Renal cortex interstitium (tissue), 11 donors: ENCODE measurements around the gene CCDC121. TPM values are rescaled to one million over a fixed set of nuclear protein-coding genes. Genes with fewer than 3 reads are reported as not detected.

ENCODE experiments used
- DNase-seq, 11 donors: peaks; one replicate each; pipeline ENCODE4 v3.0.0-alpha.2; 2013; ENCODE audit warnings: low read depth in 9 of 11, low spot score in 4 of 11; ENCODE audit errors: extremely low read depth in 1 of 11
- polyA plus RNA-seq, 3 donors: library from polyadenylated mRNA; unstranded; fragments of 120-200 nt; gene quantifications; one replicate each; pipeline ENCODE4 v1.2.1, GENCODE V29; 2013; ENCODE audit not compliant: insufficient read length in 3 of 3

Gene CCDC121
- polyA plus RNA-seq, 3 donors = 10.6 to 13.0 (median 12.9) TPM

DNA sequence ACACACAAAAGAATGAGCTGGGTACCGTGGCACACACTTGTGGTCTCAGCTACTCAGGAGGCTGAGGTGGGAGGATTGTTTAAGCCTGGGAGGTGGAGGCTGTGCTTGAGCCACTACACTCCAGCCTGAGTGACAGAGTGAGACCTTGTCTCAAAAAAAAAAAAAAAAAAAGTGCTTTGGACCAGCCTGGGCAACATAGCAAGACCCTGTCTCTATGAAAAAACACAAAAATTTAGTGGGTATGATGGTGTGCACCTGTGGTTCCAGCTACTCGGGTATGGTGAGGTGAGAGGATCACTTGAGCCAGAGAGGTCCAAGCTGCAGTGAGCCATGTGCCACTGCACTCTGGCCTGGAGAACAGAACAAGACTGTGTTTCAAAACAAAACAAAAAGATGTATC lies 35.6 kb downstream of the CCDC121 start:
- DNase-seq = no peak

DNA sequence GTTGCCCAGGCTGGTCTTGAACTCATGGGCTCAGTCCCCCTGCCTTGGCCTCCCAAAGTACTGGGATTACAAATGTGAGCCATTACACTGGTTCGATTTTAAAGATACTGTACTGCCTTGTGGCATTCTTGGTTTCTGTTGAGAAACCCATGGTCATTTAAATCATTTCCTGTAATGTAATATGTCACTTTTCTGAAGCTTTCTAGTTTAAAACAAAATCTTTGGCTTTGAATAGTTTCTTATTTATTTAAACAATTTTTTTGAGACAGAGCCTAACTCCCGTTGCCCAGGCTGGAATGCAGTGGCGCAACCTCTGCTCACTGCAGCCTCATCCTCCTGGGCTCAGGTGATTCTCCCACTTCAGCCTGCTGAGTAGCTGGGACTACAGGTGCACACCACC lies 37.1 kb downstream of the CCDC121 start:
- DNase-seq = no peak

DNA sequence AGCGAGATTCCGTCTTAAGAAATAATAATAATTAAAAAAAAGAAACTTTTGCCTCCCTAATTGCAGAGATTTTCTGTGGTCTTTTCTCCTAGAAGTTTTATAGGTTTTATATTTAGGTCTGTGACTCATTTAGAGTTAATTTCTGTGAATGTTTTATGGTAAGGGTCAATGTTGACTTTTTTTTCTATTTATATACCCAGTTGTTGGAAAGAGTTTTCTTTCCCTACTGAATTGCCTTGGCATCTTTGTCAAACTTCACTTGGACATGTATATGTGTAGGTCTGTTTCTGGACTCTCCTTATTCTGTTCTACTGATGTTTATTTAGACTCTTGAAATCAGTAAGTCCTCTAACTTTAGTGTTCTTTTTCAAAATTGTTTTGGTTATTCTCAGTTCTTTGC lies 40.5 kb downstream of the CCDC121 start:
- no peak for DNase-seq

DNA sequence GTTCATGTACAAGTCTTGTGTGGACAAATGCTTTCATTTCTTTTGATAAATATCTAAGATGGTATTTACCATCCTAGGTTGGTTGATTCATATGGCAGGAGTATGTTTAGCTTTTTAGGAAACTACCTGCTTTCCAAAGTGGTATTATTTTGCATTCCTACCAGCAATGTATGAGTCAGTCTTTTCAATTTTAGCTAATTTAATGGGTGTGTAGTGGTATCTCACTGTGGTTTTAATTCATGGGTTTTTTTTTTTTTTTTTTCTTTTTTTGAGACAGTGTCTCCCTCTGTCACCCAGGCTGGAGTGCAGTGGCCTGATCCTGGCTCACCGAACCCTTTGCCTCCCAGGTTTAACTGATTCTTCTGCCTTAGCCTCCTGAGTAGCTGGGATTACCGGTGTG lies 41.8 kb downstream of the CCDC121 start:
- no peak for DNase-seq

DNA sequence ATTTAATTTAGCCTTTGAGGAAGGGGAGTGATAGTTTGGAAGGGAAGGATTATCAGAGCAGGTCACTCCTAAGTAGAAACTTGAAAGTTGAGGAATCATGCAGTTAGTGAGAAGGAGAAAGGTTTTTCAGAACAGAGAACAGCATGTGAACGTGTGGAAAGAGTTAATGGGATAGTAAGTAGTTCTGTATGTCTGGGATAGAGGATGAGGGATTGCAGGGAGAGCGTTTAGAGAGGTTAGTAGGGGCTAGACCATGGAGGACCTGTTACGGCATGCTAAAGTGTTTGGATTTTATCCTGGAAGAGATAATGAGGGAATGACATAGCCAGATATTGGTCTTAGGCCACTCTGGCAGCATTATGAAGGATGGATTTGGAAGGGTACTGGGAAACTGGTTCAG lies 44.2 kb downstream of the CCDC121 start:
- DNase-seq = no peak

DNA sequence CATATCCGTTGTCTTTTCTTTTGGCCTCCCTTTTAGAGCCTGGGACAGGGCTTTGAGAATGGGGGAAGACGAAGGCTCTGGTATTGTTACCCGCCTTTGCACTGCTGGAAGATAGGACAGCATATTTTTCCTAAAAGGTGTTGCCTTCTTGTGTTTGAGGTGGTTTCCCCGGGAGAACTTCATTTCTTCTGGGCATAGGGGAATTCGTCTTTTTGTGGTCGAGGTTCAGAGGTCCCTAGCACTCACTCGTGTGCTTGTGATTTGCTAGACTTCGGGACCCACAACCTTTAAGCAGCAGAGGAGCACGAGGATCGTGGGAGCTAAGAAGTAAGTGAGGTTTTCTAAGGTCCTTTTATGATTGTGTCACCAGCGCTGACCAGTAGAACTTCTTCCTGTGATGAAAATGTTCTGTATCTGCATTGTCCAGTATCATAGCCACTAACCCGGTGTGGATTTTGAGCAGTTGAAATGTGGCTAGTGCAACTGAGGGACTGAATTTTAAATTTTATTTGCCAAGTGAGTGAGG lies 45.4 kb downstream of the CCDC121 start:
- peak in 2 of 11 donors; percentile 2 to 6 for DNase-seq

DNA sequence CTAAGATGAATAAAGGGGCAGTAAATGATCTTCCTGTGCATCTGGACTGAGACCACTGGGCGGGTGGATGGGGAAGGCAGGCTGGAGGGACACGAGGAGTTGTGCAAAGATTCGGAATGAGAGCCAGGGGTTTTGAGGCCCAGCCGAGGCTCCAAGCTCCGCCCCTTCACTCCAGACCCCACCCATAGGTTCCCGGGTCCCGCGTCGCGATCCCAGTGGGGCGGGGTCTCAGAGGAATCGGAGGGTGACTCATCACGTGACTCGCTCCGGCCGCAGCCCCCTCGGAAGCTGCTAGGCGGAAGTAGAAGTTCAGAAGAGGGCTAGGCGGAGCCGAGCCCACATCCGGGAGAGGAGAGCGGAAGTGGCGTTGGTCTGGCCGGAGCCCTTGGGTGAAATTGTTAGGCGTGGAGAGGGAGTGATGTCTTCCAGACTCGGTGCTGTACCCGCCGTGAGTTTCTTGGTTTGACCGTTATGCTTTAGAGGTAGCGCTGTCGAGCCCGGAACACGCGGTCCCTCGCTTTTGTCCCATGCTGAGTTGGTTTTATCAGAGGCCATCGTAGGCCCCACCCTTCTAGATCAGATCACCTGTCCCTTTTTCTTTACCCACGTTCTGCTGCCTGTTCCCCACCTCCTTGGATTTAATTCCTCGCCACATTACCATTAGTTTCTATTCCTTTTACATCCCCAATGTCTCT lies 46.0 kb downstream of the CCDC121 start, which contains the start of gene ZNF512:
ZNF512 (plus strand) TSS at position 348 of the 695 bp plus-strand sequence; CDS start at position 419, 71 bp downstream.
- DNase-seq = peak; percentile 77 to 93 (median 88)

DNA sequence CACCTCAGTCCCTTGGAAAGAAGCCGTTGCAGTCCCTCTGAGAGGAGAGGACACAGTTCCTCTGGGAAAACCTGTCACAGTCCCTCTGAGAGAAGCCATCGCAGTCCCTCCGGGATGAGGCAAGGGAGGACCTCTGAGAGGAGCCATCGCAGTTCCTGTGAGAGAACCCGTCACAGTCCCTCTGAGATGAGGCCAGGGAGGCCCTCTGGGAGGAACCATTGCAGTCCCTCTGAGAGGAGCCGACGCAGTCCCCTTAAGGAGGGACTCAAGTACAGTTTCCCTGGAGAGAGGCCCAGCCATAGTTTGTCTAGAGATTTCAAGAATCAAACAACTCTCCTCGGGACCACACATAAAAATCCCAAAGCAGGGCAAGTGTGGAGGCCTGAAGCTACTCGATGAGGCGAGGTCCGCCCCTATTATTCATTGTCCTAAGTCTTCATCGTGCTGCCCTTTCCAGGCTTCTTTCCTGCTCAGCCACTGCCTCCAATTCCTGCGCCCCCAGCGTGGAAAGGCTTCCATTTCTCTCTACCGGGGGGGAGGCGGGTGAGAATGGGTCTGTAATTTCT lies 46.6 kb downstream of the CCDC121 start:
- no peak for DNase-seq

DNA sequence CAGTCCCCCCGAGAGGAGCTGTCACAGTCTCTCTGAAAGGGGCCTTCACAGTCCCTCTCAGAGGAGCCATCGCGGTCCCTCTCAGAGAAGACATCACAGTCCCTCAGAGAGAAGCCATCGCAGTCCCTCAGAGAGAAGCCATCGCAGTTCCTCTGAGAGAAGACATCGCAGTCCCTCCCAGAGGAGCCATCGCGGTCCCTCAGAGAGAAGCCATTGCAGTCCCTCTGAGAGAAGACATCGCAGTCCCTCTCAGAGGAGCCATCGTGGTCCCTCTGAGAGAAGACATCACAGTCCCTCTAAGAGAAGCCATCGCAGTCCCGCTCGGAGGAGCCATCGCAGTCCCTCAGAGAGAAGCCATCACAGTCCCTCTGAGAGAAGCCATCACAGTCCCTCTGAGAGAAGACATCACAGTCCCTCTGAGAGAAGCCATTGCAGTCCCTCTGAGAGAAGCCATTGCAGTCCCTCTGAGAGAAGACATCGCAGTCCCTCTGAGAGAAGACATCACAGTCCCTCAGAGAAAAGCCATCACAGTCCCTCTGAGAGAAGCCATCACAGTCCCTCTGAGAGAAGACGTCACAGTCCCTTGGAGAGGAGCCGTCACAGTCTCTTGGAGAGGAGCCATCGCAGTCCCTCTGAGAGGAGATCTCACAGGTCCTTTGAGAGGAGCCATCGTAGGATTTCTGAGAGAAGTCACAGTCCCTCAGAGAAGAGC lies 47.2 kb downstream of the CCDC121 start:
- DNase-seq = no peak

Other genes with a start within 250 kb of the CCDC121 start
- 10 to 100 TPM; 14.9 to 22.5 (median 21.0) TPM for gene ZNF513, start 248.3 kb downstream of the CCDC121 start, polyA plus RNA-seq
- 100 to 1,000 TPM in 1 of 3 donors, 10 to 100 TPM in 2; 84.3 to 105 (median 95.1) TPM for gene PPM1G, start 219.4 kb downstream of the CCDC121 start, polyA plus RNA-seq
- gene NRBP1, start 200.4 kb downstream of the CCDC121 start, polyA plus RNA-seq = 100 to 1,000 TPM; 122 to 134 (median 123) TPM
- 10 to 100 TPM in 1 of 3 donors, 1 to 10 TPM in 2; 5.1 to 10.8 (median 8.6) TPM for gene KRTCAP3, start 186.6 kb downstream of the CCDC121 start, polyA plus RNA-seq
- gene IFT172, start 139.3 kb downstream of the CCDC121 start, polyA plus RNA-seq = 10 to 100 TPM; 44.4 to 66.7 (median 46.0) TPM
- 1 to 10 TPM; 6.4 to 8.1 (median 7.0) TPM for gene FNDC4, start 133.8 kb downstream of the CCDC121 start, polyA plus RNA-seq
- under 1 TPM in 2 of 3 donors, not detected in 1; 0.20 to 0.38 TPM for gene GCKR, start 132.2 kb downstream of the CCDC121 start, polyA plus RNA-seq
- 10 to 100 TPM; 75.8 to 84.2 (median 76.3) TPM for gene ZNF512, start 46.0 kb downstream of the CCDC121 start, polyA plus RNA-seq
- gene GPN1, start within 50 bp of the CCDC121 start, polyA plus RNA-seq = 10 to 100 TPM; 51.0 to 66.7 (median 59.0) TPM
- 10 to 100 TPM; 56.3 to 66.7 (median 60.5) TPM for gene SUPT7L, start 34.6 kb upstream of the CCDC121 start, polyA plus RNA-seq
- 10 to 100 TPM; 31.7 to 36.2 (median 35.7) TPM for gene SLC4A1AP, start 34.9 kb upstream of the CCDC121 start, polyA plus RNA-seq
- gene MRPL33, start 142.7 kb upstream of the CCDC121 start, polyA plus RNA-seq = 100 to 1,000 TPM; 148 to 172 (median 153) TPM